Measurements from ENCODE around the gene TCF3.

TCF3 gene

DNA sequence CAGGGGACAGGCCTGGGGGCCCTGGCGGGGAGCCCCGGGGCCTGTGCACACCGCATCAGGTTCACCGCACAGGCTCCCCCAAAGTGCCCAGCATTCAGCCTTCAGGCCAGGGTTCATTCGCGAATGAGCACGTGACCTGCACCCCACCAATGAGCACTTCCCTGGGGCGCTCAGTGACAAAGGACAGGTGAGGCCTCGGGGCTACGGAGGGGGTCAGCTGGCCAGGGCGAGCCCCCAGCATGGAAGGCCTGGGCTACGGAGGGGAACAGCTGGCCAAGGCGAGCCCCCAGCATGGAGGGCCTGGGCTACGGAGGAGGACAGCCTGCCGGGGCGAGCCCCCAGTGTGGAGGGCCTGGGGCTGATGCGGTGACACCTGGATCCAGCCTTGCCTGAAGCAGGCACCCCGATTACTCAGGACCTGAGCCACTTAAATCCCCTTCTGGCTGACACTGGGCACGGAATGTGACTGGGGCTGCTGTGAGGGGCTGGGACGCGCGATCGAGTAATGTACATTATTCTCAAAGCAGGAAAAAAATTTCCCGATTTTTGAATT lies 23.1 kb downstream of the TCF3 start:
- DNase-seq = no peak

DNA sequence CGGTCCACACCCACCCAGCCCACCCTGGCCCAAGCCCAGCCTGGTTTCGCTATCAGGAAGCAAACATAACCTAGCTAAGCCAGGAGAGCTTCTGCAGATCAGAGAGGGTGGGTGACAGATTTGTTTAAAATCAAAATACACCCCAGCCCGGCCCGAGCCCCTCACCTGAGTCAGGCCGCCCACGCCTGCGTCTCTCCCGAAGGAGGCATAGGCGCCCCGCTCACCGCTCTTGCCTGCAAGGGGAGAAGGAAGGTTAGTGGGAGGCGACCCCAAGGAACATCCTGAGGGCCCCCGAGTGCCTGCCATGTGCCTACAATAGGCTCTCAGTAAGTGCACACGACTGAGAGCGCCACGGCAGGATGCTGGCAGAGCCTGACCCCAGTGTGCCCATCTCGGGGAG lies 25.2 kb downstream of the TCF3 start:
- DNase-seq = no peak

DNA sequence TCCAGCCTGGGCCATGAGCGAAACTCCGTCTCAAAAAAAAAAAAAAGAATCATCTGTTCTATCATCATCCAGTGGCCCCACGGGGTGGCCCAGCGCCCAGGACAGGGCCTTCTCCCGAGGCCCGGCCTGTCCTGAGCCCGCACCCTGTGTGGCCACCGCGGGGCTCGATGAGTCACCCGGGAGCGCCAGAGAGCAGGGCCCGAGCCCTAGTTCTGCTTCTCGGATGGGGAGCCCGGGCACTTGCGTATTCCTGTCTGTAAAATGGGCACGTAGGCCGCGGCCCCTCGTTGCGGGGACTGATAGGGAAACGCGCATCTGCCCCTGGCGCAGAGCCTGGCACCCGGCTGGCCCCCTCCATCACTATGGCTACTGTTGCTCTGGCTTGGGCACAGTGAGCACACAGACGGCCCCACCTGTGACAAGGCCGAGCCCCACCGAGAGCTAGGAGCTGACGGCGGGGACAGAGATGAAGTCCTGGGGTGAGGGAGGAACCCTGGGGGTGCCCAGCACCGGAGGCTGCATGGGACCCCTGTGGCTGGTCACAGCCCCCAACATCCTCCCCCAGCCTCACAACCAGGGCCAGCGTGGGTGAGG lies 25.9 kb downstream of the TCF3 start:
- no peak for DNase-seq

DNA sequence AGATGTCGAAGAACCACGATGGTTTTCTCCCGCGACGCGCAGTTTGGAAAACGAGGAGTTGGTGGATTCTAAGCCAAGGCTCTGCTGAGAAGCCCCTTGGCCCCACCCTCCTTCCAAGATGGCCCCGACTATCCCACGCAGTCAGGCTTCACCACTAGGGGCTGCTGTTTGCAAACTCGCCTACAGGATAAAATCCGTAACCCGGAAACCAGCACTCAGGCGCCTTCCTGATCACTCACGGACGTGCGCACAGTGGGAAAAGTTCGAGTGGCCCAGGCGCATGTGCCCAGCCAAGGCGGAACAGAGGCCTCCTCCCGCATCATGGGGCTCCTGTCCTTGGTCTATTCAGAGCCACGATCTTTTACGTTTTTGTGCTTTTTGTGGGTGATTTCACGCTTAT lies 28.0 kb downstream of the TCF3 start:
- no peak for DNase-seq

DNA sequence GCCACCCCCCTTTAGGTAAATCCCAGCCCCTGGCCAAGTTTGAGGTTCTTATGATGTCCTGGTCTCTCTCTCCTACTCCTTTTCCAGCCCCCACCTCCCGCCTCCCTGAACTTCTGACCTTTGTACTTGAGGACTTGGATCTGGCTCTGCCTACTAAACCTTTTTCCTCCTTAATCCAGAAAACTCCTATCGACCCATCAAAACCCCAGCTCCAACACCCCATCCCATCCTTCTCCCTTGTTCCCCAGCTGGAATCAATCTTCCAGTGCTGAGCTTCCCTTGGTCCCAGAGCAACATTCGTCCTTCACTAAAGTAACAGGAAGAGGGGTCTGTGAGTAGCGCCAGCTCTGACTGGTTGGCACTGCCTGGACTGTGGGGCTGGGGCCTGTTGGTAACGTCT lies 29.9 kb downstream of the TCF3 start:
- no peak for DNase-seq

DNA sequence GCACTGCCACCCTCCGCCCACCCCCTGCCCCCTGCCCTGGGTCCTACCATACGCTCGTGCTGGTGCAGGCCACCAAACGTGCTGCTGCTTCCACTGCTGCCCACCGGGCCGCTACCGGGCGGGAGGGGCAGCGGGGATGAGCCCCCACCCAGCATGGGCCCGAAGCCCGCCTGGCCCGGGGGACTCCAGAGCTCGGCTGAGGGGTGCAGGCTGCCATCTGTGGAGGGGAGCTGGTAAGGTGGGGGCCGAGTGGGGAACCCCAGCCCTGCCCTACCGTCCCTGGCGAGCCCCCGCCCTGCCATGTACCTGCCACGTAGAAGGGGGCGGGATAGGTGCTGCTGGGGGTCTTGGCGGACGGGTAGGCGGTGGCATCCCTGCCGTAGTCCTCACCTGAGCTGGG lies 30.4 kb downstream of the TCF3 start:
- DNase-seq = no peak

DNA sequence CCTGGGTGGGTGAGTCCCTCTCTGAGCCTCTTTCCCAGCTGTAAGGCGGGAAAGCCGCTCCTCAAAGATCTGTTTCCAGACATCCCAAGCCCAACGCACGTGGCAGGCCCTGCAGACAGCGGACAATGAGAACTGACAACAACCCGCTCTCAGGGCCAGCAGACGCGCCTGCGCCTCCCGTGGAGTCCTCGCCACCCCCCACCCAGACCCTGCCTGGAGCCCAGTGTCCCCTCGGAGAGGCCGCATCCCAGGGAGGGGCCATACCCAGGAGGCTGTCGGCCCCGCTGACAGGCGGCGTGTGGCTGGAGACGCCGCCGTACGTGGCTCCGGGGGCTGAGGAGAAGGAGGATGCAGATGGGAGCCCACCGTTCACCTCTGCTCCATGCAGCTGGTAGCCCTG lies 30.8 kb downstream of the TCF3 start:
- no peak for DNase-seq

DNA sequence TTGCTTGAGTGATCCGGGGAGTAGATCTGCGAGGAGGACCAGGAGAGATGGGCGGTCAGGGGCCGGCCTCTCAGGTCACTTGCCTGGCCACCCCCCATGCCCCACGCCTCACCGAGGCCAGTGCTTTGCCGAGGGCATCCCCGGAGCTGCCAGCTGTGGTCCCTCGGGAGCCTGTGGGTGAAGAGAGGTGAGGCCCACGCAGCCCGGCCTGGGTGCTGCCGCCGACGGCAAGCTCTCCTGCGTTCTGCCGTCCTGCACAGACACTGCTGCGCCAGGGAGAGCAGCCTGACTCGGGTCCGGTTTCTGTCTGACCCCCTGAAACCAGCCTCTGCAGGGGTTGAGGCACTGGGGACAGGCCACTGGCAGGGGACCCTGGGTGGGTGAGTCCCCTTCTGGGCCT lies 31.4 kb downstream of the TCF3 start:
- DNase-seq = no peak

DNA sequence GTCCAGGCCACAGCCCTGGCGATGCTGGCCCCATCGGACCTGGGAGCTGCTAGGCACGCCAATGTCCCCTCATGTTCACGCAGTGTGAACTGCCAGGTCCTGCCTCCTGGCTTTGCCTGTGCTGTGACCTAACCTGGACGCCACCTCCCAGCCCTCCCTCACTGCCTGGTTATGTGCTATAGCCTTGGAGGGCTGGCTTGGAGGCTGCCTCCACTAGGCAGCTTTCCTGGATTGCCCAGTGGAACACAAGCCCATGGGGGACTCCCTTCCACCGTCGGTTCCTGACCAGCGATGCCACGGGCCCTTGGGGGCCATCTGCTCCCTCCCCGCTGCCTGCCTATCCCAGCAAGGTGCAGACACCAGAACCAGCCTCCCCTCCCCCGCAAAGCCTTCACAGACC lies 31.9 kb downstream of the TCF3 start:
- DNase-seq = no peak

DNA sequence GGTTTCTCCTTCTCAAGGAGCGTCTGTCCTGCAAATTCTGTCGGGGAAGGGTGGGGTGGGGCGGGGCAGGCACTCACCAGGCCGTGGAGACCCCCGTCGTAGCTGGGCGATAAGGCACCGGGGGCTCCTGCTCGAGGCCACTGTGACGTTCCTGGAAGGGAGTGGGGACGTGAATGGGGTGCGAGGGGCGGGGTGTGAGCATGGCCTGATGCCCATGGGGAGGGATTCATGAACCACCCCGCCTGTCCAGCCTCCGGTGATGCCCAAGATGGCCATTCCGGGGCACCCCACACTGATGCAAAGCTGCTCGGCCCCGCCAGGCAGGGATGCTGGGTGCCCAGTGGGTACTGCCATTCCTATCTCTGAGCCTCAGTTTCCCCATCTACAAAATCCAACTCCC lies 32.7 kb downstream of the TCF3 start:
- DNase-seq = no peak

DNA sequence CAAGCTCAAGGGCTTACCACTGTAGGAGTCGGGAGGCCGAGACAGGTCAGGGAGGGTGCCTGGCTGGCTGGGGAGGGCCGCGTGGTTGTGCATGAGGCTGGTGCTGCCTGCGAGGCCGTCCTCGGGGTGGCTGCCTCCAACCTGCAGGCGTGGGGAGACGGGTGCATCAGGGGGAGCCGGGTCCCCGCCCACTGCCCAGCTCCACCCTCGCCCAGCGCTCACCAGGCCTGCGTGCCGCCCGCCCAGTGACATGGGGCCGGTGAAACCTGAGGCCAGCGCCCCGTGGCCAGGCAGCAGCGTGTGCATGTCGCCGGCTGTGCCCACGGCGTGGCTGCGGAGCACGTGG lies 33.3 kb downstream of the TCF3 start:
- DNase-seq = no peak

DNA sequence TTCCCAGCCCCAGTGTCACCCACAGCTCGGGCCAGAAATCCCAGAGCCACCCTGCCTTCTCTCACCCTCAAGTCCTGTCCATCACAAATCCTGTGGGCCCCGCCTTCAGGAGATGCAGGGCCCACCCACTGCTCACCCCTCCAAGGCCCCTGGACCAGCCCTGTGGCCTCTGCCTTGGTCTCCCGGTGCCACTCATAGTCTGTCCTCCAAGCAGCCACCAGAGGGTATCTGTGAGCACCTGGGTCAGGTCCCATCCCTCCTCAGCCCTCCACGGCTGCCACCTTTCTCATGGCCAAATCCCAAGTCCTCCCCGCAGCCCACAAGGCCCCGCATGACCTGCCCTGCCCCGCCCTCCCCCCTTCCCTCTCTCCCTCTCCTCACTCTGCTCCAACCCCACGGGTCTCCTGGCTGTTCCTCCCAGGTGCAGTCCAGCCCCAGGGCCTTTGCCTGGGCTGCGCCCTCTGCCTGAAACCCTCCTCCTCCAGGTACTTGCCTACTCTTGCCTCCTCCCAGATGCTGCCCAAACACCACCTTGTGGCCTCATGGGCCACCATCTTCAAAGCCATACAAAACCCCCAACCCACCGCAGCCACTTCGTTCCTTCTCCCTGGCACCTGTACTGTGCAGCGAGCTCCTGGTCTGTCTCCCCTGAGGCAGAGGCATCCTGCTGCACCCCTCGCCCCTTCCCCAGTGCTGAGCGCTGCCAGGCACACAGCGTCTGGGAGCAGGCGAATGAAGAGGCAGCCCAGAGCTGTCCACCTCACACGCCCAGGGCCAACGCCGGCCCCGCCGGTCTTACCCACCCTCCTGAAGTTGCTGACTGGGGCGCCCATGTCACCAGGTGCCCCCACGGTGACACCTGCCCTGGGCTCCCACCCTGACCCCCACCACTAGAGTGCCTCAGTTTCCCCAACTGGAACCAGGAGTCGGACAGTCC lies 34.0 kb downstream of the TCF3 start:
- no peak for DNase-seq

DNA sequence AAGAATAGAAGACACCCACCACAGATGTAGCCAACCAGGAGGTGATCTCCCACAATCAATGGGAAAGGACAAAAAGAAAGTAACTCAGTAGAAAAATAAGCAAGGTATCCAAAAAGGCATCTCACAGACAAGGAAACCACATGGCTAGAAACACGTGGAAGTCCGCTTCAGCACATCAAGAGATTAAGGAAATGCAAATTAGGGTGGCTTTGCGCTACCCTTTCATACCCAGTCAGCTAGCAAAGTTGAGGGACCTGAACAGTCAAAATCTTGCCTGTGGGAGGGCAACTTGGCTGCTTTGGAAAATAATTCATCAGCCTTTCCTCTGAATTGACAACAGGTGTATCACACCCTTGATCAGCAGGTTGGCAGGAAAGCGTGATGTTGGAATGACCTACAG lies 35.5 kb downstream of the TCF3 start:
- DNase-seq = no peak

DNA sequence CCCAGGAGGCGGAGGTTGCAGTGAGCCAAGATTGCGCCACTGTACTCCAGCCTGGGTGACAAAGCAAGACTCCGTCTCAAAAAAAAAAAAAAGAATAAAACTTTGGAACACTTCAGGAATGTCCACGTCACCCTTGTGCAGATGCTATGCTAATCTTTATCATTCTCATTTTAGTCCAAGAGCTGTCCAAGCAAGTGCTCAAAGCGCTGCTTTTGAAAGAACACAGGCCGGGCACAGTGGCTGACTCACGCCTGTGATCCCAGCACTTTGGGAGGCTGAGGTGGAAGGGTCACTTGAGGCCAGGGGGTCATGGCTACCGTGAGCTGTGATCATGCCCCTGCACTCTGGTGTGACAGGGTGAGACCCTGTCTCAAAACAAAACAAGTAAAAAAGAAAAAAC lies 36.0 kb downstream of the TCF3 start:
- no peak for DNase-seq

DNA sequence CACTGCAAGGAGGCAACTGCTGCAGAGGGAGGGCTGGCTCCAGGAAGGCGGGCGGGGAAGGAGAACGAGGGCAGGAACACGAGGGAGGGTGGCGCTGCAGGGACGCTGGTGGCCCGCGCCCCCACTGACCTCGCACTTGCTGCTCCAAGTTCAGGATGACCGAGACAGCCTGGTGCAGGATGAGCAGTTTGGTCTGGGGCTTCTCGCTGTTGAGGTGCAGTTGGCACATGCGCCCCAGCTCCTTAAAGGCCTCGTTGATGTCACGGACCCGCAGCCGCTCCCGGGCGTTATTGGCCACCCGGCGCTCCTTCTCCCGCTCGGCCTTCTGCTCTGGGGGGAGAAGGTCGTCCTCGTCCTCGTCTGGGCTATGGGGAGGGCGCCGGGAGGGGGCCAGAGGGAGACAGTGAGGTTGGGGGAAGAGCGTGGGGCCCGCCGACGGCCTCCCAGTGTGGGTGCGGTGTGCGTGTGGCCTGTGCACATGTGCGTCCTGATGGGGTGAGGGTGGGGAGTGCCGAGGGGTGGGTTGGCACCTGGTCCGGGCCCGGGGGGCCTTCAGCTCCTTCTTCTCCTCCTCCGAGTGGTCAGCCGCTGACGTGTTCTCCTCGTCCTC lies 37.2 kb downstream of the TCF3 start:
- DNase-seq = no peak

DNA sequence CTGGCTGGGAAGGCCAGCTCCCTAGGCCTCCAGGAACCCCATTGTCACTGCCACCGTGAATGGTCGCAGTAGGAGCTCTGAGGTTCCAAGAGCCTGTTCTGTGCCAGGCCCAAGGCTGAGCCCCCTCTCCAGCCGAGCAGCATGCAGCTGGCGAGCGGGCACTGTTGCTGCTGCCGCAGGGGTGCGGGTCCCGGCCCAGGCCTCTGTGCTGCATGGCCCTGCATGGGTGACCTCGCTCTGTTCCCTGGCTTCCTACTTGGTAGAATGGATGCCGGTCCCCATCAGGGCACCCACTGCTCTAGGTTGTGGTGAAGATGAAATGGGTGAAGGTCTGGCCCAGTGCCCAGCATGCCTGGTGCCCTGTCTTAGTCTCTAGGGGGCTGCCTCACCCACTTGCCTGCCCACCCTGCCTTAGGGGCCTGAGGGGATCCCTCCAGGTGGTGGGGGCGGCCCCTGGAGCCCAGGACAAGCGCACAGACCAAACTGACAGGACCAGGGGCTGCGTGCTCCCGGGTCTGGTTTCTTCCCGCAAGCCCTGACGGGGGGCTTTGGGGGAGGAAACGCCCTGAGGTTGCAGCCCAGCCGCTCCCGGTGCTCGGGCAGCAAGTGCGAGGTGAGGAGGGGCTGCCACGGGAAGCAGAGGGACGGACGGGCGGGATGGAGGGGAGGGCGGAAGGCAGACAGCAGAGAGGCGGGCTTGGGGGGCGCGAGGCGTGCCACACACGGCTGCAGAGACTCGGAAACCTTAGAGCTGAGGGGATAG lies 38.4 kb downstream of the TCF3 start:
- DNase-seq = no peak

DNA sequence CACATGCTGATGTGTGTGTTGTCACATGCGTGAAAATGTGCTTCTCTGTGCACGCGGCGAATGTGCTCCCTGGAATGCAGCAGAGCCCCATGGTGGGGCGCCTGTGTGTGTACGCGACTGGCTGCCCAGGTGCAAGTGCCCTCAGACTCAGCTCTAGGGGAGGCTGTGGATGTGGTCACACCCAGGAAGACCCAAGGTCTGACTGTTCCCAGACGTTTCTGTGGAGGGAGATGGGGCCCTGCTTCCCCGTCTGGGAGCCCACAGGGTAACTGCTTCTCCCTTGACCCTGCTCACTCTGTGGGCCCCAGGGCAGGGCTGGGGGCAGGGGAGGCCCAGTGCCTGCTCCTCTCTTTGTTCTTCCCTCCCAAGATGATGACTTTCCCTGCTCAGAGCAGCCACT lies 39.3 kb downstream of the TCF3 start:
- DNase-seq = no peak

DNA sequence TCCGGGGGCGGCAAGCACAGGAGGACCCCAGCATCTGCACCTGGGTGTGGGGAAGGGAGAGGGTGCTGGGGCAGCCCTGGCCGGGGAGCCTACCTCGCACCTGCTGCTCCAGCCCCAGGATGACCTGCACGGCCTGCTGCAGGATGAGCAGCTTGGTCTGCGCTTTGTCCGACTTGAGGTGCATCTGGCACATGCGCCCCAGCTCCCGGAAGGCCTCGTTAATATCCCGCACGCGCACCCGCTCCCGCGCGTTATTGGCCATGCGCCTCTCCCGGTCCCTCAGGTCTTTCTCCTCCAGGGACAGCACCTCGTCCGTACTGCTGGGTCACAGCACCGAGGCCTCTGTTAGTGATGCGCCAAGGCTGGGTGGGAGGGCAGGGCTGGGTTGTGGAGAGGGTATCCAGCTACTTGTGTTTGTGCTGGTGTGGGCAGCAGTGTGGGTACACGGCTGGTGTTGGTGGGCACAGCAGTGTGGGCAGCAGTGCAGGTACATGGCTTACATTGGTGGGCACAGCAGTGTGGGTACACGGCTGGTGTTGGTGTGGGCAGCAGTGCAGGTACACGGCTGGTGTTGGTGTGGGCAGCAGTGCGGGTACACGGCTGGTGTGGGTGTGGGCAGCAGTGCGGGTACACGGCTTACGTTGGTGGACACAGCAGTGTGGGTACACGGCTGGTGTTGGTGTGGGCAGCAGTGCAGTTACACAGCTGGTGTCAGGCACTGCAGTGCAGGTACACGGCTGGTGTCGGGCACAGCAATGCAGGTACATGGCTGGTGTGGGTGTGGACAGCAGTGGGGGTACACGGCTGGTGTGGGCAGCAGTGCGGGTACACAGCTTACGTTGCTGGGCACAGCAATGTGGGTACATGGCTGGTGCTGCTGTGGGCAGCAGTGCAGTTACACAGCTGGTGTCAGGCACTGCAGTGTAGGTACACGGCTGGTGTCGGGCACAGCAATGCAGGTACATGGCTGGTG lies 40.0 kb downstream of the TCF3 start:
- no peak for DNase-seq

DNA sequence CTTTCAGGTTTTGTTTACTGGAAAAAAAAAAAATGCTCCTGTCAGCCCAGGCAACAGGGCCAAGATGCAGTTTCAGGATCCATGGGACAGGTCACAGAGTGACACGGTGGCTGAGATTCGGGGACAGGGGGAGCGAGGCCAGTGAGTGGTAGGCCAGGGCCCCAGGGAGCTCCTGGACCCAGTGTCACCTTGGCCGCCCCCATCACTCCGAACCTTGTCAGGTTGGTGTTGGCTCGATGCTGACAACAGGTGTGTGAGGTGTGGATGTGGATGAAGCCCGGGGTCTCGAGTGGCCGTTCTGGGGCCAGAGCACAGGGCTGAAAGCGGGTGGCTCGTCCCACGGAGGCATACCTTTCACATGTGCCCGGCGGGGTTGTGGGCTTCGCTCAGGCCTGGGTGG lies 41.1 kb downstream of the TCF3 start:
- no peak for DNase-seq

DNA sequence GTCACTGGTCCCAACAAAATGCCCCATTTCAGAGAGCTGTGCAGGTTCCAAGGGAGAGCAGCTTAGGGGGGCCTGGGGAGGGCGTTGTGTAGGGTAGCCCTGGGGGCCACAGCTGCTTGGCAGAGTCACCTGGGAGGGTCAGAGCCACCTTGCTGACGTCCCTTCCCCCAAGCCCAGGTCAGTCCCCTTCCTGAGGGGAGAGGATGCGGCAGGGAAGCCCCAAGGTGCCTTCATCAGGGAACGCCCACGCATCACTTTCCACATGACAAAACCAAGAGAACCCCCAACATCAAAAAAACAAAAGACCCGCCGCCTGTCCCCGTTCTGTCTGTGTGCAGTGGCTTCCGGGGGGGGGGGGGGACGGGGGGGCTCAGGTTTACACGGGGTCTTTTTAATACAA lies 41.8 kb downstream of the TCF3 start:
- no peak for DNase-seq

DNA sequence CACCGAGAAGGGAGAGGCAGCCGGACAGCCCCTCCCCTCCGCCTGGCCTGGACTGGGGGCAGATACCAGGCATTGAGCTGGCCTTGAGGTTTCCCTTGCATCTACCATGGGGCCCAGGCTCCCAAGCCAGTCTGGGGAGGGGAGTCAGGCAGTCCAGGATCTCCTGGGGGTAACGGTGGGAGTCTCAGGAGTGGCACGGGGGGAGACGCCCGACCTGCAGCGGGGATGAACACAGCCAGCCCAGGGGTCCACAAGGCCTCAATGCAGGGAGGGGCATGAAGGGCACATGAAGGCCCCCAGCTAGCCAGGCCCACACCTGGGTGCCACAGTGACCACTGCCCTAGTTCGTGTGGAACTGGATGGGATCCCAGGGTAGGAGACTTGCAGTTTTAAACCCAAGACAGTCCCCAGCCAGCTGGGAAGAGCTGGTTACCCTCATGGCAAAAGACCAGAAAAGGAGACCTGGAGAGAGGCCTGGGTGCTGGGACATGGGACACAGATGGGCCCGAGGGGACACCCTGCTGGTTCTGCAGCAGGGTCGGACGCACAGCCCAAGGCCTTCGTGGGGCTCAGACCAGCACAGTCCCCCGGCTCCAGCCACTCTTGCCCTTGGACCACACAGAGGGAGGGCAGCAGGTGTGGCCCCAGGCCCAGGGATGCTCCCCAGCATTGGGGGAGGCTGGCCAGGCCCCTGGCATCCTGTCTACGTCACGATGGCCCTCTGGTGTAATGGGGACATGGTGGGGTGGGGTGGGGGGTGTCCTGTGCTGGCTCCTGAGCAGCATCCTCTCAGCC lies 42.5 kb downstream of the TCF3 start:
- DNase-seq = no peak

DNA sequence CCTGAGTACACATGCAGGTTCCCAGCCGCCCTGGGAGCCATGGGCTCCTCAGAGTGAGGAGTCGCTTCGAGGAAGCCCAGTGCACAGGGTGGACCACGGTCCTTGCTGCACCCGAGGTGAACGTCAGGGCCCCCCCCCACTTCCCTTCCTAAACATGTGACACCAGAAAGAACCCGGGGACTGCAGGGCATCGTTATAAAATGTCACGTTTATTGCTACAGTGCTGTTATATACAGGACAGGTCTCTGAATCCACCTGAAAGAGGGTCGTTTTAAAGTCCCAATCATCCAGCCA lies 43.4 kb downstream of the TCF3 start:
- DNase-seq = no peak

All from NCI-H774 (cell line).